HuH-7 (cell line): Measurements from ENCODE around the gene UBXN2A.
"Not testable (repeated sequence)": the region's sequence is repeated elsewhere in the genome, so short reads cannot be mapped to it uniquely, and the experiment has no call there.

Experiments used
- DNase-seq: peaks from one replicate; pipeline ENCODE4 v3.0.0; 2011; ENCODE audit warnings: low spot score

UBXN2A gene

DNA sequence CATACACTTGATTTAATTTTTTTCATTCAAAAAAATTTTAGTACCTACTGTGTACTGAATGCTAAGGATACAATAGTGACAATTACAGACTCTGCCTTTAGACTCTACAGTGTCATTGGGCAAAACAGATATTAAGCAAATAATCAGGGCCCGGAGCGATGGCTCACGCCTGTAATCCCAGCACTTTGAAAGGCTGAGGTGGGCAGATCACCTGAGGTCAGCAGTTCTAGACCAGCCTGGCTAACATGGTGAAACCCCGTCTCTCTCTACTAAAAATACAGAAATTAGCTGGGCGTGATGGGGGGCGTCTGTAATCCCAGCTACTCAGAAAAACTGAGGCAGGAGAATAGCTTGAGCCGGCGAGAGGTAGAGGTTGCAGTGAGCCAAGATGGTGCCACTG lies 1.4 kb downstream of the UBXN2A start:
- DNase-seq, result no peak

GRCh38 chr2:23943666-23944065 lies 3.4 kb downstream of the UBXN2A start:
- no peak for DNase-seq

DNA sequence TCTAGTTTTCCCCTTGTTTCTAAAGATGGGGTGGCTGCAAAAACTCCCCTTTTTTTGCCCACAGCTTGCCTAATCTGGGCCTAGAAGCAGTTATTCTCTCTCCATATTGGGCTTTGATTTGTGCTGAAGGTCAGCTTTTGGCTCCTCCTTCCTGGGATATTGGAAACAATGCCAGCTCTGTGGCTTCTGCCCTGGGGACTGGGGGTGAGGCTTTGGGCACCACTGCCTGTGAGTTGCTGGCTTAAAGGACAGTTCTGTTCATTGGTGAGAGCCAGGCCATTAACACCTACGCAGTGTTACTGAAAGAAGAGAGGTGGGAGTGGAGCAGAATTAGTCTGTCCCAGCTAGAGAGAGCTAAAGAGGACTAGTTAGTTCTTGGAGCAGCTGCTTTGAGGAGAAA lies 4.3 kb downstream of the UBXN2A start:
- no peak for DNase-seq

- DNase-seq, result no peak
Observed at GRCh38 chr2:23944976-23945375, 4.7 kb downstream of the UBXN2A start.

- no peak for DNase-seq
Observed at GRCh38 chr2:23947350-23947749, 7.1 kb downstream of the UBXN2A start.

GRCh38 chr2:23952558-23952957 lies 12.3 kb downstream of the UBXN2A start:
- not testable (repeated sequence) for DNase-seq

- no peak for DNase-seq
Observed at GRCh38 chr2:23953625-23954024, 13.4 kb downstream of the UBXN2A start.

- no peak for DNase-seq
Observed at GRCh38 chr2:23954325-23955014, 14.2 kb downstream of the UBXN2A start.

DNA sequence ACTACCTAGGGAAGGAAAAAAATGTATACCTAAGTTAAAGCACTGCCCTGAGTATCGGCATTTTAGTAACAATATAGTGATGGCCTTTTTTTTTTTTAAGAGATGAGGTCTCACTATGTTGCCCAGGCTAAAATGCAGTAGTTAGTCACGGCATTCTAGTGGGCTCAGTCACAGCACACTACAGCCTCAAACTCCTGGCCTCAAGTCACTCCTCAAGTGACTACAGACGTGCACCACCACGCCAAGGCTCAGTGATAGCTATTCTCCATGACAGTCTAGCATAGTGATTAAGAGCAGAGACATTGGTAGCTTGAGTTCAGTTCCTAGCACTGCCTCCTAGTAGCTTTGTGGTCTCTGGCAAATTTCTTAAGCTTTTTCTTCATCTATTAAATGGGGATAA lies 27.6 kb downstream of the UBXN2A start:
- DNase-seq, result no peak

- no peak for DNase-seq
Observed at GRCh38 chr2:23976883-23977282, 36.6 kb downstream of the UBXN2A start.

- DNase-seq, result no peak
Observed at GRCh38 chr2:23988371-23988770, 48.1 kb downstream of the UBXN2A start.

GRCh38 chr2:23992931-23993330 lies 52.7 kb downstream of the UBXN2A start:
- DNase-seq, result no peak

GRCh38 chr2:23993736-23994269 lies 53.5 kb downstream of the UBXN2A start:
- no peak for DNase-seq

- no peak for DNase-seq
Observed at GRCh38 chr2:23994567-23994966, 54.3 kb downstream of the UBXN2A start.

DNA sequence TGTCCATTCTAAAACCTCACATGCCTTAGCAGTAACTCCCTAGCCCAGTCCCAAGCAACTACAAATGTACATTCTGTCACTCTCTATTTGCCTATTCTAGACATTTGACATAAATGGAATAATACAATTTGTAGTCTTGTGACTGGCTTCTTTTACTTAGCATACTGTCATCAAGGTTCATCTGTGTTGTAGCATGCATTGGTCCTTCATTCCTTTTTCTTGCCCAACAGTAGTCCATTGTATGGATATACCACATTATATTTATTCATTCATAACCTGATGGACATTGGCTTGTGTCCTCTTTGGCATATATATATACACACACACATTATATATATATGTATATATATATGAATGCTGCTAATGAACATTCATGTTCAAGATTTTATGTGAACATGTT lies 67.4 kb downstream of the UBXN2A start:
- no peak for DNase-seq

- DNase-seq, result no peak
Observed at GRCh38 chr2:24008672-24009366, 68.6 kb downstream of the UBXN2A start.

DNA sequence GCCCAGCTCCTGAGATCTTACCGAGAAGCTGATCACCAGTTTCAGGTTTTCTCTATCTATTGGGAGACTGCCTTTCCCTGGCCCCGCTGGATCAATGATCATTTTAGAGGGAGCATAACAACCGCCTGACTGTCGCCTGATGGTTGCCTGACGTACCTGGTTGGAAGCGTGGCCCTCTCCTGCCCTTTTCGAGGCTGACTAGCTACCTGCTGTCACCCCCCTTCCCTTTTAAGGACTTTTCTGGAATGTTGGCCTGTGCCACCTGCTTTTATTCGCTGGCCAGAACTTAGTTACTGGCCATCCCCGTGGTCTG lies 69.1 kb downstream of the UBXN2A start:
- no peak for DNase-seq

DNA sequence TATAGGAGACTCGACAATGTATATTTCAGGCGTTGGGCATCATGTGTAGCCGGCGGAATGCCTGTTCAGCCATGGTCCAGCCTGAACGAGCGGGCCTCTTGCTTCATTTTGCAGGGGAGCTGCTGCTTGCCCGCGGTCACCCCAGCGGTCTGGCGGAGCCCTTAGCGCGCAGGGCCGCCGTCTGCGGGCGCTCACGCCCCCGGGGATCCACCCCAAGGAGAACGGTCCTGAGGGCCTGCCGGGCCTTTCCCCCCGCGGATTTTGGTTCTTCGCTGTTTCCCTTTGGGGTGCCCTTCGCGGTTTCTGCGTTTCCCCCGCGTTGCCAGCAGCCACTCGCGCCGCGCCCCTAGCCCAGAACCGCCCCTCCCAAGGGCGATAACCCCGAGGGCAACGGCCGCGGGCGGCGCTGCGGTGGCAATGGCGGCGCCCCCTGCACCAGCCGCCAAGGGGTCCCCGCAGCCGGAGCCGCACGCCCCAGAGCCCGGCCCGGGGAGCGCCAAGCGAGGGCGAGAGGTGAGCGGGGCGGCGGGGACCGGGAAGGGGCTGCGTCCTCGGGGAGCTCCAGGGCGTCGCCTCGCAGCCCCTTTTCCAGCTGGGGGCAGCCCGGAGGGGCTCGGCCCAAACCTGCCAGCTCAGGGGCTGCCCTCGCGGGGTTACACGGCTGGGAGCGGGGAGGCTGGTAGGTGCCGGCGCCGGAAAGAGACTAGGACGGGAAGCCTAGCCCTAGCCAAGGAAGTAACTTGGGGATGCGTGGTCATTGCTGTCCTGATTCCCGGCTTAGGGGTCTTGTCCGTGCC lies 69.6 kb downstream of the UBXN2A start, which contains the start of gene MFSD2B:
Gene MFSD2B (plus strand): TSS at position 406 of the 797 bp plus-strand sequence. CDS start 12 bp downstream, at position 418.
- DNase-seq, result no peak

DNA sequence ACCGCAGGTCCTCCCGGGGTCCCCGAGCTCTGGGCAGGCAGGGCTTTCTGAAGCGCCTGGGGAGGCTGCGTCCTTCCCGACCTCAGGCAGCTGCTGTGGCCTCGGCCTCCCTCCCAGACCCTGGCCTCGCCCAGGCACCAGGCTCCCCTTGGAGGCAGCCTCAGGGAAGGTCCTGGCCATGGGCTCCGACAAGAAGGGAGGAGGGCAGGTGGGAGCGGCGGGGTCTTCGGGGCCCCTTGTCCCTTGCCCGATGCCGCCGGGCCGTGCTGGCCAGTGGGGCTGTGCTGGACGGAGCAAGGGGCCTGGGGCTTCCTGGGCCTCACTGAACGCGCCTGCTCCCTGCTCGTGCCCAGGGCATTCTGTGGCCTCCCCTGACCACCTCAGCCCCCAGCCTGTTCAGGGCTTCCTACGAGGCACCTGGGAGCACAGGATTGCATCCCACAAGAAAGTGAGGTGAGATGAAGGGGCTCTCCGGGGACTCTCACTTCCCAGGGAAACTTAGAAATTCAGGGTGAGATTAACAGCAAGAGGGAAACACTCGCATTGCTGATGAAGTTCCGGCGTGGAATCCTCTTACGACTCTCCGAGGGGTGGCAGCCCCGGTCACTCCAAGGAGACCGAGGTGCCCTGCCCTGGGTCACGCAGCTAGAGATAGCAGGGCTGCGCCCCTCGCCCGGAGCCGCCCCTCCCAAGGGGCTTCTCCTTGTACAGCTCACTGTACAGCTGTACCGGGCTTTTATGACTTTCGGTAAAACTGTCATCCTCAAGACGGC lies 70.4 kb downstream of the UBXN2A start:
- DNase-seq, result no peak

GRCh38 chr2:24011250-24012104 lies 71.2 kb downstream of the UBXN2A start:
- no peak for DNase-seq
